RWPE2 (cell line): Measurements from ENCODE around the gene HNRNPA1L2.

ENCODE experiments used
- ATAC-seq: fragments of 200-7000 bp; cut with Tn5 transposase; 3 replicates; pipeline ENCODE4 v1.9.1; 2021; ENCODE audit warnings: low read depth
- DNase-seq: peaks from one replicate; pipeline ENCODE4 v3.0.0-alpha.2; 2020; ENCODE audit warnings: low spot score
- H3K27ac ChIP-seq: fragments of 450-650 bp; 2 replicates; pipeline ENCODE4 v1.5.1; 2017; ENCODE audit warnings: mild to moderate bottlenecking; ENCODE audit not compliant: poor library complexity, severe bottlenecking
- H3K27me3 ChIP-seq: fragments of 250-450 bp; sonication (Bioruptor Pico); 2 replicates; pipeline ENCODE4 v1.5.1; 2021; ENCODE audit warnings: mild to moderate bottlenecking, moderate library complexity; ENCODE audit not compliant: insufficient read depth, poor library complexity, severe bottlenecking
- H3K36me3 ChIP-seq: fragments of 250-450 bp; sonication (Bioruptor Pico); 2 replicates; pipeline ENCODE4 v1.5.1; 2020; ENCODE audit warnings: low read depth, mild to moderate bottlenecking, moderate library complexity
- H3K4me1 ChIP-seq: fragments of 250-450 bp; sonication (Bioruptor Pico); 2 replicates; pipeline ENCODE4 v1.5.1; 2021; ENCODE audit warnings: mild to moderate bottlenecking, moderate library complexity; ENCODE audit not compliant: insufficient read depth, poor library complexity, severe bottlenecking
- H3K4me3 ChIP-seq: fragments of 250-450 bp; sonication (Bioruptor Pico); 2 replicates; pipeline ENCODE4 v1.5.1; 2021; ENCODE audit warnings: mild to moderate bottlenecking, moderate library complexity; ENCODE audit not compliant: severe bottlenecking
- H3K9me3 ChIP-seq: fragments of 250-450 bp; sonication (Bioruptor Pico); 2 replicates; pipeline ENCODE4 v1.5.1; 2021; ENCODE audit warnings: mild to moderate bottlenecking, moderate library complexity; ENCODE audit not compliant: severe bottlenecking
- TF ChIP-seq, protein P1 (sequence below): fragments of 450-650 bp; IDR thresholded peaks from one replicate; pipeline ENCODE4 v1.5.1; 2017; ENCODE audit warnings: mild to moderate bottlenecking, moderate library complexity; ENCODE audit not compliant: poor library complexity, severe bottlenecking

Gene HNRNPA1L2

DNA sequence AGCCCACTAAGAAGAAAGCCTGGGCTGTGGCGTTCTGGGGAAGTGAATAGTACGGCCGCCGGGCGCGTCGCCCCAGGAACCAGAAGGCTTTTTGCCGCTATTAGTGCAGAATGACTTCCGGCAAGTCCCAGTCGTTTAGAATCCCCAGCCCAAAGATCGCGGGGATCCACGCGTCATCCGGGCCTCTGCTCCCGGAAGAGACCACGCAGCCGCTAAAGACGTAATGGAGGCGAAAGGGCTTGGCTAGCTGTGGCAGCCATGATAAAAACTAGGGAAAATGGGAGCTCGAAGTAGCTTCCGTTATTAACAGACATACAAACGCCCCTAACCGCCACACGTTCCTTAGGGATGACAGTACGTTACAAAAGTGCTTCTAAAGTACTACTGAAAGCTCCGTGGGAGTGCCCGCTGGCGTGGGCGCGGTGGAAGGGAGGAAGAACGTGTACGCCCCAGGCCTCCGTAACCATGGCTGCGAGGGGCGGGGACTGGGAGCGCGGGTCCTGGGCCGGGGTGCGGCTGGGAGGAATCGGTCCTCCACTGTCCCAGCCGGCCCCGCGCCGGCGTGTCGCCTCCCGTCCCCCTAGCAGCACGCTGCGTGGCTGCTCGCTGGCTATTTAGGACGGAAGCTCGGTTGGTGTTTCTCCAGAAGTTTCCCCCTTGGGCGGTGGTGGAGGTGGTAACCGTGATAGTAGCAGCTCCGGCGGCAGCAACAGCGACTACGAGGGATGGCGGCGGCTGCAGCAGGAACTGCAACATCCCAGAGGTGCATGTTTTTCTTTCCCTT, 10.2 kb downstream of the HNRNPA1L2 start, which contains the start of gene SUGT1:
SUGT1 (plus strand) TSS at position 641 of the 784 bp plus-strand sequence; CDS start at position 726, 85 bp downstream.
- no peaks in the 10 kb centered on the region for H3K4me1 ChIP-seq
- peaks cover 44% of the 10 kb centered on the region for H3K36me3 ChIP-seq
- H3K27ac ChIP-seq, result peak within 1 kb of the TSS; percentile 91
- peak within 1 kb of the TSS; percentile 45 for H3K4me3 ChIP-seq
- TF ChIP-seq, protein P1, sequence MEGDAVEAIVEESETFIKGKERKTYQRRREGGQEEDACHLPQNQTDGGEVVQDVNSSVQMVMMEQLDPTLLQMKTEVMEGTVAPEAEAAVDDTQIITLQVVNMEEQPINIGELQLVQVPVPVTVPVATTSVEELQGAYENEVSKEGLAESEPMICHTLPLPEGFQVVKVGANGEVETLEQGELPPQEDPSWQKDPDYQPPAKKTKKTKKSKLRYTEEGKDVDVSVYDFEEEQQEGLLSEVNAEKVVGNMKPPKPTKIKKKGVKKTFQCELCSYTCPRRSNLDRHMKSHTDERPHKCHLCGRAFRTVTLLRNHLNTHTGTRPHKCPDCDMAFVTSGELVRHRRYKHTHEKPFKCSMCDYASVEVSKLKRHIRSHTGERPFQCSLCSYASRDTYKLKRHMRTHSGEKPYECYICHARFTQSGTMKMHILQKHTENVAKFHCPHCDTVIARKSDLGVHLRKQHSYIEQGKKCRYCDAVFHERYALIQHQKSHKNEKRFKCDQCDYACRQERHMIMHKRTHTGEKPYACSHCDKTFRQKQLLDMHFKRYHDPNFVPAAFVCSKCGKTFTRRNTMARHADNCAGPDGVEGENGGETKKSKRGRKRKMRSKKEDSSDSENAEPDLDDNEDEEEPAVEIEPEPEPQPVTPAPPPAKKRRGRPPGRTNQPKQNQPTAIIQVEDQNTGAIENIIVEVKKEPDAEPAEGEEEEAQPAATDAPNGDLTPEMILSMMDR, result peak; percentile 49
- H3K9me3 ChIP-seq, result no peaks in the 10 kb centered on the region
- H3K27me3 ChIP-seq, result no peaks in the 10 kb centered on the region
- ATAC-seq (peak; percentile 96), DNase-seq (peak; percentile 95)

DNA sequence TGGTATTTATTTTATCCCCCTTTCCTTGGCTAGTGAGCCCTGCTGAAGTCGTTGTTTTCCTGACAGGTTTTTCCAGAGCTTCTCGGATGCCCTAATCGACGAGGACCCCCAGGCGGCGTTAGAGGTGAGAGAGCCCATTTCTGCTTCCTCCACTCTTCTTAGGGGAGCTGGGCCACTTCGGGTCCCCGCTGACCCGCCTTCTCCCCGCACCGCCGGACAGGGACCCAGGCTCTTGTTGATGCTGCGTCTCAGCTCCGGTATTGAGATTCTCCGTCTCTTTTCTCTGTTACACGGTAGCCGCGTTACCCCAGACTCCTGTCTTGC, 10.7 kb downstream of the HNRNPA1L2 start:
- ATAC-seq, result peak; percentile 26
- no peaks in the 10 kb centered on the region for H3K9me3 ChIP-seq
- peaks cover 50% of the 10 kb centered on the region for H3K36me3 ChIP-seq
- TF ChIP-seq, protein P1, result peak; percentile 32
- no peak for DNase-seq
- H3K27me3 ChIP-seq, result no peaks in the 10 kb centered on the region
- H3K4me1 ChIP-seq, result no peaks in the 10 kb centered on the region
- peak overlapping the region; percentile 45 for H3K4me3 ChIP-seq
- peak overlapping the region; percentile 91 for H3K27ac ChIP-seq

DNA sequence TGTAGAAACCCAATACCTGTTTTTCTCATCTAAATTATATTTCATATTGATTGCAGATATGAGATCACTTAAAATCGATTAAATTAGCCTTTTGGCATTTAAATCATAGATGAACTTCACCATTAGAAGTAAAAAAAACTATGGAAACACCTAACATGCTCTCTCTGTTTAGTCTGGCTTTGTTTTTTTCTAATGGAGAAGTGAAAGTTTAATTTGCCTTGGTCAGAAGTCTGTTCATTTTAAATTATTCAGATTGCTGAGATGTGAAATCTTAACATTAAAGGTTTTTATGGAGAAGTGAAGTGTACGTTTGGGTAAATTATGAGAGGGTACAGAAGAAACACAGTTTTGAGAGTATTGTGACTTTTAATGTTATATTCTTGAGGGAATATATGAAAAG, 17.1 kb downstream of the HNRNPA1L2 start:
- ATAC-seq, result no peak
- H3K36me3 ChIP-seq, result peaks cover 83% of the 10 kb centered on the region
- H3K27me3 ChIP-seq, result no peaks in the 10 kb centered on the region
- no peak for DNase-seq
- no peaks in the 10 kb centered on the region for H3K4me1 ChIP-seq
- H3K4me3 ChIP-seq, result no peak overlapping the region
- H3K9me3 ChIP-seq, result no peaks in the 10 kb centered on the region
- TF ChIP-seq, protein P1, result no peak
- H3K27ac ChIP-seq, result no peak overlapping the region

DNA sequence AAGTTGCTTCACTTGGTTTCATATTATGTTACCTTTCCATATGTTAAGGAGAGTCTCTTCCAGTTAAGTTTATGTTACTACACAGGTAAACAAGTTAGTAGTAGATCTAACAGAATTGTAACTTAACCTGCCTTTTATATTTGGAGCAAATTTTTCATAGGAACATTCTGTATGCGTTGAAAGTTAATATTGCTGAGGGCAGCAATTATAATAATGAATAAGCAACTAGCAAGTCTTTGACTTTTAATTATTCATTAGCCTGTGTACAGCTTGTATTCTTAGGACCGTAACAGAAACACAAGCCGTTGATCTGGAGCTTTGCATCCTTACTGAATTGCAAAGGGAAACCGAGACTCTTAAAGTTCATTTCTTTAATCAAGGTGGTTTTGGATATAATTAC, 22.0 kb downstream of the HNRNPA1L2 start:
- TF ChIP-seq, protein P1, result no peak
- Histone ChIP-seq H3K27ac (no peak overlapping the region), H3K36me3 (peaks cover 89% of the 10 kb centered on the region), H3K27me3 (no peaks in the 10 kb centered on the region), H3K4me1 (no peaks in the 10 kb centered on the region), H3K4me3 (no peak overlapping the region), H3K9me3 (no peaks in the 10 kb centered on the region)
- no peak for DNase-seq
- no peak for ATAC-seq

DNA sequence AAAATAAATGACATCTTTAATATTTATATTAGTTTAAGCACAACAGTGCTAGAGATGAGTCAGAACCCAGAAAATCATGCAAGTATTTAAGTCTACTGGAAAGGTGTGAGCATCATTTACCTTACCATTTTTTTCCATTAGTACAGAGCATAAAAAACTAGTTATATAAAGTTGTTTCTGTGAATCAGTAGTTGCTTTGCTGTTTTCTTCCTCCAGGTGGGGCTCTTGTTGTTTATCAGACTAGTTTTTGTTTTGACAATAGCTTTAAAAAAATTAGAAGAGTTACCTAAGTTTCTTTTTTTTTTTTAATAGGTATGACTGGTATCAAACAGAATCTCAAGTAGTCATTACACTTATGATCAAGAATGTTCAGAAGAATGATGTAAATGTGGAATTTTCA, 23.1 kb downstream of the HNRNPA1L2 start:
- ATAC-seq (no peak), DNase-seq (no peak)
- H3K4me3 ChIP-seq, result no peak overlapping the region
- H3K9me3 ChIP-seq, result no peaks in the 10 kb centered on the region
- H3K36me3 ChIP-seq, result peaks cover 93% of the 10 kb centered on the region
- no peak overlapping the region for H3K27ac ChIP-seq
- no peaks in the 10 kb centered on the region for H3K27me3 ChIP-seq
- TF ChIP-seq, protein P1, result peak; percentile 62
- H3K4me1 ChIP-seq, result no peaks in the 10 kb centered on the region
